Activated CD4-positive, CD25-positive, alpha-beta regulatory T cell treated with anti-CD3 and anti-CD28 coated beads, Interleukin-2, amount 50 U/mL, for 24 hours (primary cell): ENCODE results near the gene TCF23.

Source experiments
- ATAC-seq, 2 donors: fragments of 150-1000 bp; cut with Tn5 transposase; one replicate each; pipeline ENCODE4 v1.10.0; 2021; ENCODE audit warnings: mild to moderate bottlenecking in 1 of 2, moderate library complexity in 1 of 2

Gene TCF23

DNA sequence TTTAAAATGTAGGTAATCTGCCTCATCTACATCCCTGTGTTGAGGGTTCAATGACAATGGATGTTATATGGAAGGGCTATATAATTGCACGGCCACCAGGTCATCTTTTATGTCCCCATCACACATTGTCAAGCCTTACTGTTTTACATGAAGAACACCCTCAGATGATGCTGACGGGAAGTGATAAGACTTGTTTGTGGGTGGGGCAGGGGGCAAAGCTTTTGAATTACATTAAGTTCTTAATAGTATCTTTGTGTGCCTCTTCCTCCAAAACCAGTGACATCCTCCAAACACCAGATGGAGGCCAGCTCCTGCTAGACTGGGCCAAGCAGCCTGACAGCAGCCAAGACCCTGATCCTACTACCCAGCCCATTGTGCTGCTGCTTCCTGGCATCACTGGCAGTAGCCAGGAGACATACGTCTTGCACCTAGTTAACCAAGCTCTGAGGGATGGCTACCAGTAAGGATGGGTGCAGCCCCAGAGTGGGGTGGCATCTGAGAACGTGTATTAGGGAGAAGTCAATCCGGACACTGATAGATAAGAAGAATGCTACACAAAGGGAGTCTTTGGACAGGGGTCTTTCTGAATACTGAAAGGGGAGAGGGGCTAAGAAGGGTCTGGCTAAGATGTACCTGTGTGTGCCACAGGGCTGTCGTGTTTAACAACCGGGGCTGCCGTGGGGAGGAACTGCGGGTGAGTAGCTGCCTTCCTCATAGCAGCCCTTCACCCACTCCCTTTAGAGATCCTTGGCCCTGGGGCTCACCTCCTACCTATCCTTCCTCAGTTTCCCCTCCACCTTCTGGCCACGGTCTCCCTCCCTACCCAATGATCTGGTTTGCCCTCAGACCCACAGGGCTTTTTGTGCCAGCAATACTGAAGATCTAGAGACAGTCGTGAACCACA, 19.9 kb upstream of the TCF23 start:
- ATAC-seq, result no peak

- ATAC-seq, result no peak
Measured at GRCh38 chr2:27130396-27130795, 18.4 kb upstream of the TCF23 start.

DNA sequence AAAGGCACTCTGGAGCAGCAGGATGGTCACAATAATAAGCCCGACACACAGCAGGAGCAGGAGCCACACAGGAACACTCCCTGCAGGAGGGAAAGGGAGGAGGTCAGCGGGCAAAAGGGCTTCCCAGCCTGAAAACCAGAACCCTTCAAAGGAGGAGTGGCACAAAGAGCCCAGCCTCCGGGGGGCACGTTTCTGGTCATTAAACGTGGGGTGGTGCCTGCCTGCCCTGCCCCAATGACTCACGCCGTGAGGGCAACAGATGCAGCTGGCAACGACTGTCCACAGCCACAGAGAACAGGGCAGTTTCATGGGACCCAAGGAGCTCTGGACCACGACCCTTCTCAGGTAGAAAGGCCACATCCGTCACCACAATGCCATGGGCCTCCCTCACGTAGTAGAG, 17.4 kb upstream of the TCF23 start:
- ATAC-seq, result no peak

DNA sequence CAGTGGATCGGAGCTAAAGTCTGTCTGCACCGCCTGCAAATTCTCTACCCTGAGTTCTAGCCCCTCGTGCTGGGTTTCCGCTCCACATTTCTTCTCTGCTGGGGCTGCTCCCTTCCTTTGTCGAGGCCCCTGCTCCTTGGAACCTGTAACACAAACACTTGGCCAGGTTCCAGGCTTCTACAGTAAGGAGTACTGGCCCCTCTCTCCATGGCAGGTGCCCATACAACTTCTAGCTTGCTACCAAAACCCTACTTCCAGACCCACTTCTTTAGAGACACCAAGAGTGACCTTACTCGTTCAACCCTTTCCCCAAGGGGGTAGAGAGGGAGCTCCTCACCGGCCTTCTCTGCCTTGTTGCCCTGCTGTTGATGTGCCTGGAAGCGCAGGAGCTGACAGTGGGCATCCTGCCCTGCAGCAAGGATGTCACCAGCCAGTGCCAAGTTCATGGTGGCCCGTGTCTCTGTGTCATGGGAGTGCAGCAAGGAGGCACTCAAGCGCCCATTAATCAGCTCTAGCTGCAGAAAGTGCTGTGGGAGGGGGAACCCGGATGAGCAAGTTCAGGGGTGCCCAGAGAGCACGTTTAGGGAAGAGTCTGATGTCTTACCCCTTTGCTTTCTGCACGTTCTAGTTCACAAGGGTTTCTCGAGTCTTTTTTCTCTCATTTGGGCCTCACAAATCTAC, 15.5 kb upstream of the TCF23 start:
- ATAC-seq, result no peak

GRCh38 chr2:27133905-27134780, 14.7 kb upstream of the TCF23 start, which contains the start of gene PREB:
Gene PREB (minus strand): TSS chr2:27134636. CDS start chr2:27134421, 215 bp downstream.
- ATAC-seq, result peak; percentile 95 to 96

DNA sequence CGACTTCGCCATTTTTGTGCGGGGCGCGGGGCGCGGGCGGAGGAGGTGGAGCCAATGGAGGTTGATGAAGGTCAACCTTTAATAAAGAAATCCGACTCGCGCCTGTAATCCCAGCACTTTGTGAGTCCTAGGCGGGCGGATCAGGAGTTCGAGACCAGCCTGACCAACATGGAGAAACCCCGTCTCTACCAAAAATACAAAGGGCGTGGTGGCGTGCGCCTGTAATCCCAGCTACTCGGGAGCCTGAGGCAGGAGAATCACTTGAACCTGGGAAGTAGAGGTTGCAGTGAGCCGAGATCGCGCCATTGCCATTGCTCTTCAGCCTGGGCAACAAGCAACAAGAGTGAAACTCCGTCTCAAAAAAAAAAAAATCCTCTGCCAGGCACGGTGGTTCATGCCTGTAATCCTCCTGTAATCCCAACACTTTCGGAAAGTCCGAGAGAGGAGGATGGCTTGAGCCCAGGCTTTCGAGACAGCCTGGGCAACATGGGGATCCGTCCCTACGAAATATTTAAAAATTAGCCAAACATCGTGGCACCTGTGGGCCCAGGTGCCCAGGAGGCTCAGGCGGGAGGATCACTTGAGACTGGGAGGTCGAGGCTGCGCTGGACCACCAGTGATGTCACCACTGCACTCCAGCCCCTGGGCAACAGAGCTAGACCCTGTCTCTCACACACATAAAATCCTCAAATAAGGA, 13.9 kb upstream of the TCF23 start:
- ATAC-seq, result no peak

DNA sequence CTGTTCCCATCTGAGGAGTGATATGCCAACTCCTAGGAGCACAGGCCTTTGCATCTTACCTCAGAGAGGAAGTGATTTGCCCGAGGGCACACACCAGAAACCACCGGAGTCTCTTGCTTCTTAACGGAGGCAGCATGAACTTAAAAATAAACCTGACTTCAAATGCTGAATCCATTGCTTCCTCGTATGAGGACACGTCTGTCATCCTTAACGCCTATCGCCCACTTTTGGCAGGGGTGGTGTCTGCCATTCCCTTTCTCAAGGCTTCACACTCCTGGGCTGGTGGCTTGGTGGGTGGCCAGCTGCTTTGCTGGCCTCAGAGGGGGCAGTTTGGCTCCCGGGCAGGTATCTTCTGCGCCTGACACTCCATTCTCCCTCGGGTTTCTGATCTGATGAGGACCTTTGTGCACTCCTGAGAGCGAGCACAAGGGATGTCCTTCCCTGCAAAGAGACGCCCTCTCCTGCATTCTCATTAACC, 13.3 kb upstream of the TCF23 start:
- no peak for ATAC-seq

GRCh38 chr2:27136751-27137150, 12.1 kb upstream of the TCF23 start:
- no peak for ATAC-seq

- ATAC-seq, result no peak
Measured at GRCh38 chr2:27137322-27137935, 11.4 kb upstream of the TCF23 start.

- ATAC-seq, result no peak
Measured at GRCh38 chr2:27138111-27138510, 10.7 kb upstream of the TCF23 start.

DNA sequence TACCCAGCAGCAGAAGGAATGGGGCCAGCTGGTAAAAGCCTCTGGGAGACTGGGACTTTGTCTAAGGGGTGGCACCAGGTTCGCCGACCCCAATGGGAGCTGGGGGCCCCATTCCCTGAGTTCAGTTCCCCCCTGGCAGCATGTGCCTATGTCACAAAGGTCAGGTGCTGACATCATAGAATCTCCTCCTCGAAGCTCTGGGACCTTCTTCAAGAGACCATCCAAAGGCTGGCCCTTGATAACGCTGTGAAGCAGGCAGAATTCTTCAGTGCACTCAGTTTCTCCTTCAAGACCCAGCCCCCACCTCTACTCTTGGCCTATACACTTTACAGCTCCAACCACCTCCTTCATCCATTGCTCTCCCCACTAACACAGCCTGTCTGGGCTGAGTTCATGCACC, 9.5 kb upstream of the TCF23 start, which contains the start of gene PRR30:
Gene PRR30 (minus strand): TSS at position 101 of the 400 bp plus-strand sequence. CDS start 1,081 bp downstream, outside the sequence.
- no peak for ATAC-seq

GRCh38 chr2:27143285-27143684, 5.5 kb upstream of the TCF23 start:
- no peak for ATAC-seq

GRCh38 chr2:27145682-27146081, 3.1 kb upstream of the TCF23 start:
- no peak for ATAC-seq

DNA sequence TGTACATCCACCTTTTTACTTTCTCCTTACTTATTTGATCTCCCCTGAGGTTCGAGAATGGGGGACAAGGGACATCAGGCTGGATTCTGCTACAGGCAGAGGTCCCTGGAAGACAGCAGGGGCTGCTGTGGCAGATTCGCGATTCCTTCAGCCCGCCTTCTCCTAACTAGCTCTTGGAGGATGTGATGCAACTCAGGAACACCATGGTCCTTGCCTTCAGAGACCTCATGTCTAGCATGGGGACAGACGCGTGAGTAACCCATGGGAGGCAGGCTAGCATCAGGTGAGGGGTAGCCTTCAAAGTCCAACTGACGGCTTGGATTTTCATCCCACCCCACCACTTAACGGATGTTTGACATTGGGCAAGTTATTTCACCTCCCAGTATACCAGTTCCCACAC, 869 bp upstream of the TCF23 start:
- ATAC-seq, result no peak

DNA sequence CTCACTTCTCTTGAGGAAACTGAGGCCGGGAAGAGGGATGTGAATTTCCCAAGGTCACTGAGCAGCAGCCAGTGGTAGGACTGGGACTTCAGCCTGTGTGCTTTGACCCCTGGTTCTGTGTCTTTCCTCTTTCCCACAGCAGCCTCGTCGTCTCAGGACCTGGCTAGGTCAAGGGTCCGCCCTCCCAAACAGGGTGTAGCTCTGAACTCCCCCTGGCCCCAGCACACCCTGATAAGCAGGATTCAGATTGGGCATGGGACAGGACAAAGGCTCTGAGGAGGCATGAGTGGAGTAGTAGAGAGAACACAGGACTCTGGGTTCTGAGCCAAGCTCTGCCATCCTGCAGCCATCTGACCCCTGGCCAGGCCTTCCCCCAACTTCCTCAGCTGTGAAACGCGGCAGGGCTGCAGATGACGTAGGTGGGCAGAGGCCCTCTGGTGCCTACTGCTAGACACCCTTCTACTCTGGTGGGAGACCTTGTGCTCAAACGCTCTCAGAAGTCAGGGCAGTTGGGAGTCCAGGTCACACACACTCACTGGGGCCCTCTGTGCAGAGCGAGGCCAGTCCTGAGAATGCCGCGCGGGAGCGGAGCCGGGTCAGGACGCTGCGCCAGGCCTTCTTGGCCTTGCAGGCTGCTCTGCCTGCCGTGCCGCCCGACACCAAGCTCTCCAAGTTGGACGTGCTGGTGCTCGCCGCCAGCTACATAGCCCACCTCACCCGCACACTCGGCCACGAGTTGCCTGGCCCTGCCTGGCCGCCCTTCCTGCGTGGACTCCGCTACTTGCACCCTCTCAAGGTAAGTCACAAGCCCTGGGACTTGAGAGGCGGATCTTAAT, 984 bp downstream of the TCF23 start:
- ATAC-seq, result no peak

DNA sequence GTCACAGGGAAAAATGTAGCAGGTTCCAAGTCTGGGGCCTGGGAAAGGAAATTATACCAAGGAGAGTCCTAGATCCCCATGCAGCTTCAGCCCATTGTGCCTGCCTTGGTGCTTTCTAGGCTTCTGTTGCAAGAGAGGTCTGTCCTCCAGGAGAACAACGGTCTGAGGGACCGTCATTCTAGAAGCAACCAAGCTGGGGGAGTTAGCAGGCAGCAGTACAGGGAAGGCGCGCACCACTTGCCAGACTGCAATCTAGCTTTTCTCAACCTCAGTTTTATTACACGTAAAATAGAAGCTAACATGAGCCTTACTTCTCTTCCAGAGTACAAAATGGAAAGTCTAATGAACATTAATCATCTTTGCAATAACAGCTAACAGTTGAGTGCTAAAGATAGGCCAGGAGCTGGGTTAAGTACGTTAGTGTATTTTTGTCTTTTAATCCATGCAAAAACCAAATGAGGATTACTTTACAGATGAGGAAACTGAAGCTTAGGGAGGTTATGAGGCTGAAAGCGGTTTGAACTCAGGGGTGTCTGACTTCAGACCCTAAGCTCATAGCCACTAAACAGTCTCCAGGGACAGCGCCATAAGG, 1.9 kb downstream of the TCF23 start:
- no peak for ATAC-seq

- no peak for ATAC-seq
Measured at GRCh38 chr2:27152102-27152795, 3.4 kb downstream of the TCF23 start.

- ATAC-seq, result no peak
Measured at GRCh38 chr2:27152796-27153464, 4.1 kb downstream of the TCF23 start.

GRCh38 chr2:27154488-27154887, 5.7 kb downstream of the TCF23 start:
- ATAC-seq, result no peak
